SK-N-SH treated with all-trans-retinoic acid at 6 μM for 48 hours (cell line): ENCODE data around the gene GRIK4.

Source experiments
- ATAC-seq: fragments of 200-7000 bp; cut with Tn5 transposase; 3 replicates; pipeline ENCODE4 v1.9.1; 2020; ENCODE audit warnings: mild to moderate bottlenecking, moderate library complexity
- ARNTL ChIP-seq: fragments of 450-650 bp; formaldehyde crosslinking; IDR thresholded peaks from 2 replicates; pipeline ENCODE4 v1.5.0; 2020; ENCODE audit warnings: low read depth, mild to moderate bottlenecking, moderate library complexity, borderline replicate concordance
- CSDC2 ChIP-seq: fragments of 250-450 bp; sonication (Bioruptor Pico); IDR thresholded peaks from 2 replicates; pipeline ENCODE4 v1.5.0; 2020; ENCODE audit warnings: mild to moderate bottlenecking, moderate library complexity
- CSRNP3 ChIP-seq: fragments of 250-450 bp; sonication (Bioruptor Pico); IDR thresholded peaks from 2 replicates; pipeline ENCODE4 v1.5.1; 2021; ENCODE audit warnings: mild to moderate bottlenecking, moderate library complexity
- ESRRG ChIP-seq: fragments of 250-450 bp; sonication (Bioruptor Pico); IDR thresholded peaks from 2 replicates; pipeline ENCODE4 v1.6.1; 2021; ENCODE audit warnings: mild to moderate bottlenecking
- GLIS3 ChIP-seq: fragments of 250-450 bp; sonication (Bioruptor Pico); IDR thresholded peaks from 2 replicates; pipeline ENCODE4 v1.5.0; 2020; ENCODE audit warnings: mild to moderate bottlenecking, moderate library complexity
- ISL1 ChIP-seq: fragments of 250-450 bp; sonication (Bioruptor Pico); IDR thresholded peaks from 2 replicates; pipeline ENCODE4 v2.1.2; 2022; ENCODE audit warnings: mild to moderate bottlenecking, moderate library complexity
- OSR1 ChIP-seq: fragments of 250-450 bp; sonication (Bioruptor Pico); IDR thresholded peaks from 2 replicates; pipeline ENCODE4 v1.8.0; 2022; ENCODE audit warnings: moderate library complexity, mild to moderate bottlenecking, inconsistent platforms
- PATZ1 ChIP-seq: fragments of 250-450 bp; sonication (Bioruptor Pico); IDR thresholded peaks from 2 replicates; pipeline ENCODE4 v1.8.0; 2020; ENCODE audit warnings: mild to moderate bottlenecking, moderate library complexity, borderline replicate concordance
- POU6F1 ChIP-seq: fragments of 250-450 bp; sonication (Bioruptor Pico); IDR thresholded peaks from 2 replicates; pipeline ENCODE4 v1.8.0; 2021; ENCODE audit warnings: low read depth, mild to moderate bottlenecking, moderate library complexity, borderline replicate concordance
- PPARA ChIP-seq: fragments of 250-450 bp; sonication (Bioruptor Pico); IDR thresholded peaks from 2 replicates; pipeline ENCODE4 v1.5.0; 2020; ENCODE audit warnings: mild to moderate bottlenecking, borderline replicate concordance
- RARB ChIP-seq: fragments of 250-450 bp; sonication (Bioruptor Pico); IDR thresholded peaks from 2 replicates; pipeline ENCODE4 v1.8.0; 2021; ENCODE audit warnings: mild to moderate bottlenecking, moderate library complexity
- SNAI2 ChIP-seq: fragments of 250-450 bp; sonication (Bioruptor Pico); IDR thresholded peaks from 2 replicates; pipeline ENCODE4 v1.5.0; 2020; ENCODE audit warnings: mild to moderate bottlenecking, moderate library complexity
- TCF4 ChIP-seq: fragments of 250-450 bp; sonication (Bioruptor Pico); IDR thresholded peaks from 2 replicates; pipeline ENCODE4 v1.8.0; 2021; ENCODE audit warnings: mild to moderate bottlenecking, moderate library complexity, borderline replicate concordance
- TOX ChIP-seq: fragments of 250-450 bp; sonication (Bioruptor Pico); IDR thresholded peaks from 2 replicates; pipeline ENCODE4 v1.8.0; 2021; ENCODE audit warnings: mild to moderate bottlenecking, moderate library complexity, borderline replicate concordance
- TSHZ2 ChIP-seq: fragments of 250-450 bp; sonication (Bioruptor Pico); IDR thresholded peaks from 2 replicates; pipeline ENCODE4 v1.5.0; 2020; ENCODE audit warnings: mild to moderate bottlenecking, moderate library complexity
- ZFP3 ChIP-seq: fragments of 250-450 bp; sonication (Bioruptor Pico); IDR thresholded peaks from 2 replicates; pipeline ENCODE4 v1.5.0; 2020; ENCODE audit warnings: mild to moderate bottlenecking, moderate library complexity
- ZFP30 ChIP-seq: fragments of 450-650 bp; formaldehyde crosslinking; IDR thresholded peaks from 2 replicates; pipeline ENCODE4 v1.5.0; 2022; ENCODE audit warnings: mild to moderate bottlenecking, moderate library complexity
- ZNF565 ChIP-seq: fragments of 450-650 bp; formaldehyde crosslinking; conservative IDR thresholded peaks from 2 replicates; pipeline ENCODE4 v1.5.0; 2020; ENCODE audit warnings: low read depth, mild to moderate bottlenecking, moderate library complexity
- ZNF70 ChIP-seq: fragments of 450-650 bp; formaldehyde crosslinking; IDR thresholded peaks from 2 replicates; pipeline ENCODE4 v1.5.0; 2020; ENCODE audit warnings: mild to moderate bottlenecking, moderate library complexity
- ZNF8 ChIP-seq: fragments of 450-650 bp; formaldehyde crosslinking; IDR thresholded peaks from 2 replicates; pipeline ENCODE4 v1.5.0; 2020; ENCODE audit warnings: mild to moderate bottlenecking, moderate library complexity

The GRIK4 gene

GRCh38 chr11:120505801-120506425, 5.6 kb upstream of the GRIK4 start:
- ATAC-seq: no peak
- TF ChIP-seq ZFP30: no peak
- no peak for TF ChIP-seq POU6F1 (CRISPR knock-in tag)
- no peak for TF ChIP-seq SNAI2 (CRISPR knock-in tag)
- no peak for TF ChIP-seq PPARA (CRISPR knock-in tag)
- TF ChIP-seq ZNF565 (CRISPR knock-in tag): no peak
- TF ChIP-seq CSRNP3 (CRISPR knock-in tag): no peak
- TF ChIP-seq ARNTL: no peak
- no peak for TF ChIP-seq RARB
- TF ChIP-seq PATZ1 (CRISPR knock-in tag): no peak
- TF ChIP-seq TOX (CRISPR knock-in tag): no peak
- TF ChIP-seq ZFP3 (CRISPR knock-in tag): no peak
- no peak for TF ChIP-seq ESRRG
- no peak for TF ChIP-seq GLIS3 (CRISPR knock-in tag)

GRCh38 chr11:120509346-120510053, 2.0 kb upstream of the GRIK4 start:
- ATAC-seq: no peak
- TF ChIP-seq ZFP30 (no peak), PPARA (CRISPR knock-in tag) (no peak), ARNTL (no peak), ZFP3 (CRISPR knock-in tag) (no peak), ZNF8 (CRISPR knock-in tag) (no peak), RARB (no peak), OSR1 (CRISPR knock-in tag) (no peak), SNAI2 (CRISPR knock-in tag) (no peak), POU6F1 (CRISPR knock-in tag) (no peak), TSHZ2 (no peak)
- TF ChIP-seq, all 23 proteins: peak for 0

GRCh38 chr11:120510406-120511115, 987 bp upstream of the GRIK4 start:
- peak; percentile 19 for ATAC-seq
- no peak for TF ChIP-seq RARB
- TF ChIP-seq PPARA (CRISPR knock-in tag): no peak
- TF ChIP-seq ZFP30: no peak
- TF ChIP-seq ESRRG: no peak
- no peak for TF ChIP-seq POU6F1 (CRISPR knock-in tag)
- no peak for TF ChIP-seq ZNF8 (CRISPR knock-in tag)
- TF ChIP-seq CSRNP3 (CRISPR knock-in tag): no peak
- TF ChIP-seq ZNF565 (CRISPR knock-in tag): no peak
- TF ChIP-seq ISL1 (CRISPR knock-in tag): no peak
- no peak for TF ChIP-seq ZNF70
- no peak for TF ChIP-seq CSDC2 (CRISPR knock-in tag)
- no peak for TF ChIP-seq TCF4 (CRISPR knock-in tag)
